Measurements from ENCODE around the gene VPS50. TPM values are rescaled to one million over a fixed set of nuclear protein-coding genes. Genes with fewer than 3 reads are reported as not detected.
"Not testable (repeated sequence)": the region's sequence is repeated elsewhere in the genome, so short reads cannot be mapped to it uniquely, and the experiment has no call there.

The VPS50 gene
- total RNA-seq, 1 donor from 2014 or later, result 26.8 TPM

GRCh38 chr7:93239824-93240223 is 7.7 kb downstream of the VPS50 start:
- DNase-seq (ENCODE audit: low read depth, low spot score), result no peak

GRCh38 chr7:93242106-93242505 is 9.9 kb downstream of the VPS50 start:
- no peak for DNase-seq (ENCODE audit: low read depth, low spot score)

- no peak for DNase-seq (ENCODE audit: low read depth, low spot score)
Observed at GRCh38 chr7:93245525-93246432, 13.6 kb downstream of the VPS50 start.

- DNase-seq (ENCODE audit: low read depth, low spot score), result no peak
Observed at GRCh38 chr7:93249491-93250148, 17.5 kb downstream of the VPS50 start.

GRCh38 chr7:93258661-93259060 is 26.5 kb downstream of the VPS50 start:
- no peak for DNase-seq (ENCODE audit: low read depth, low spot score)

- no peak for DNase-seq (ENCODE audit: low read depth, low spot score)
Observed at GRCh38 chr7:93262535-93262934, 30.4 kb downstream of the VPS50 start.

- no peak for DNase-seq (ENCODE audit: low read depth, low spot score)
Observed at GRCh38 chr7:93265220-93265619, 33.1 kb downstream of the VPS50 start.

- DNase-seq (ENCODE audit: low read depth, low spot score), result peak; percentile 13
Observed at GRCh38 chr7:93279541-93279940, 47.4 kb downstream of the VPS50 start.

- DNase-seq (ENCODE audit: low read depth, low spot score), result no peak
Observed at GRCh38 chr7:93284908-93285307, 52.7 kb downstream of the VPS50 start.

GRCh38 chr7:93293229-93293628 is 61.1 kb downstream of the VPS50 start:
- no peak for DNase-seq (ENCODE audit: low read depth, low spot score)

GRCh38 chr7:93298206-93298605 is 66.0 kb downstream of the VPS50 start:
- DNase-seq (ENCODE audit: low read depth, low spot score), result no peak

GRCh38 chr7:93298671-93299070 is 66.5 kb downstream of the VPS50 start:
- no peak for DNase-seq (ENCODE audit: low read depth, low spot score)

GRCh38 chr7:93301736-93302135 is 69.6 kb downstream of the VPS50 start:
- DNase-seq (ENCODE audit: low read depth, low spot score), result no peak

GRCh38 chr7:93307131-93307660 is 75.0 kb downstream of the VPS50 start:
- no peak for DNase-seq (ENCODE audit: low read depth, low spot score)

- no peak for DNase-seq (ENCODE audit: low read depth, low spot score)
Observed at GRCh38 chr7:93307943-93308342, 75.8 kb downstream of the VPS50 start.

GRCh38 chr7:93310346-93310745 is 78.2 kb downstream of the VPS50 start:
- DNase-seq (ENCODE audit: low read depth, low spot score), result no peak

- no peak for DNase-seq (ENCODE audit: low read depth, low spot score)
Observed at GRCh38 chr7:93314449-93314848, 82.3 kb downstream of the VPS50 start.

- no peak for DNase-seq (ENCODE audit: low read depth, low spot score)
Observed at GRCh38 chr7:93315896-93316295, 83.7 kb downstream of the VPS50 start.

- no peak for DNase-seq (ENCODE audit: low read depth, low spot score)
Observed at GRCh38 chr7:93316730-93317129, 84.6 kb downstream of the VPS50 start.

GRCh38 chr7:93320887-93321286 is 88.7 kb downstream of the VPS50 start:
- no peak for DNase-seq (ENCODE audit: low read depth, low spot score)

GRCh38 chr7:93326291-93326690 is 94.1 kb downstream of the VPS50 start:
- not testable (repeated sequence) for DNase-seq (ENCODE audit: low read depth, low spot score)

- DNase-seq (ENCODE audit: low read depth, low spot score), result no peak
Observed at GRCh38 chr7:93327006-93327633, 95.0 kb downstream of the VPS50 start.
